Endothelial cell of umbilical vein (primary cell): ENCODE results near the gene CACNA1B. TPM values are rescaled to one million over a fixed set of nuclear protein-coding genes. Genes with fewer than 3 reads are reported as not detected.

Experiments
- BruUV-seq: library from RNA; stranded (reverse); fragments of 400-500 nt; replicated peaks from 2 replicates; lab custom pipeline; 2021; lab: Mats Ljungman, UMichigan
- CTCF ChIA-PET: fragments of 300-600, 350-600 bp; sonication (Branson Sonifier 250); formaldehyde crosslinking; loops from one replicate; lab custom pipeline; 2021; ENCODE audit warnings: antibody characterized with exemption, inconsistent platforms; lab: Charles Lee
- POLR2A ChIA-PET: fragments of 300-600, 350-600 bp; sonication (Branson Sonifier 250); formaldehyde crosslinking; loops from one replicate; lab custom pipeline; 2021; ENCODE audit warnings: antibody characterized with exemption, inconsistent platforms; lab: Charles Lee
- DNase-seq: peaks from one replicate; pipeline ENCODE4 v3.0.0-alpha.2; 2011; ENCODE audit warnings: low read depth, low spot score
- FAIRE-seq: peaks from 2 replicates; lab custom pipeline; 2011; peaks lifted over from hg19 to GRCh38; lab: Jason Lieb, UNC
- H2AFZ ChIP-seq: 2 replicates; pipeline ENCODE4 v1.6.0; 2012; ENCODE audit warnings: low read depth, low read length, control low read depth, inconsistent platforms
- H3K27ac ChIP-seq: 2 replicates; pipeline ENCODE4 v1.5.1; 2011; ENCODE audit warnings: low read depth, mild to moderate bottlenecking, control low read depth, low read length, moderate library complexity; ENCODE audit not compliant: insufficient read depth
- H3K27me3 ChIP-seq, 2 experiments: 2 replicates each; pipeline versions ENCODE4 v1.6.0 to v1.6.1; 2011; ENCODE audit warnings: low read length in 2 of 2, mixed read lengths in 1 of 2; ENCODE audit not compliant: control insufficient read depth in 2 of 2, insufficient read depth in 2 of 2
- H3K36me3 ChIP-seq, 2 experiments: 2 replicates in 1 of 2; 3 replicates in 1 of 2; pipeline ENCODE4 v1.5.1; 2011; ENCODE audit warnings: low read length in 2 of 2, mild to moderate bottlenecking in 1 of 2, moderate library complexity in 1 of 2; ENCODE audit not compliant: control insufficient read depth in 2 of 2, insufficient read depth in 2 of 2; ENCODE audit errors: extremely low read depth in 1 of 2
- H3K4me1 ChIP-seq: 3 replicates; pipeline ENCODE4 v1.5.1; 2011; ENCODE audit warnings: mild to moderate bottlenecking, low read length; ENCODE audit not compliant: control insufficient read depth, insufficient read depth; ENCODE audit errors: extremely low read depth
- H3K4me2 ChIP-seq: 2 replicates; pipeline ENCODE4 v1.6.1; 2011; ENCODE audit warnings: low read length, control low read depth, mixed read lengths; ENCODE audit not compliant: insufficient read depth
- H3K4me3 ChIP-seq, 3 experiments: fragments of 200-600 bp in 1 of 3; sonication (generic), shearing (Covaris generic) in 1 of 3; replicated peaks in 1 of 3; 2 replicates each; pipeline ENCODE4 v1.5.1; 2011 to 2016; ENCODE audit warnings: control low read depth in 3 of 3, low read length in 3 of 3, mild to moderate bottlenecking in 2 of 3, inconsistent platforms in 1 of 3, low read depth in 1 of 3, moderate library complexity in 1 of 3; ENCODE audit not compliant: insufficient read depth in 1 of 3
- H3K79me2 ChIP-seq: 2 replicates; pipeline ENCODE4 v1.6.0; 2012; ENCODE audit warnings: low read length, inconsistent platforms; ENCODE audit not compliant: control insufficient read depth, insufficient read depth
- H3K9ac ChIP-seq: replicated peaks from 2 replicates; pipeline ENCODE3; 2011; ENCODE audit warnings: low read length, control low read depth; ENCODE audit not compliant: insufficient read depth; ENCODE audit errors: extremely low read depth
- H3K9me1 ChIP-seq: replicated peaks from 3 replicates; pipeline ENCODE4 v1.6.0; 2011; ENCODE audit warnings: mild to moderate bottlenecking, low read length; ENCODE audit not compliant: control insufficient read depth, insufficient read depth; ENCODE audit errors: extremely low read depth
- H3K9me3 ChIP-seq: replicated peaks from 2 replicates; pipeline ENCODE4 v1.5.1; 2012; ENCODE audit warnings: low read length, inconsistent platforms; ENCODE audit not compliant: control insufficient read depth, insufficient read depth
- H4K20me1 ChIP-seq: replicated peaks from 2 replicates; pipeline ENCODE3; 2011; ENCODE audit warnings: mild to moderate bottlenecking, low read length; ENCODE audit not compliant: control insufficient read depth, insufficient read depth; ENCODE audit errors: extremely low read depth
- EZH2 ChIP-seq: IDR thresholded peaks from 2 replicates; pipeline ENCODE4 v1.6.1; 2012; ENCODE audit warnings: borderline replicate concordance, low read depth, mild to moderate bottlenecking, moderate library complexity, low read length, inconsistent platforms; ENCODE audit not compliant: severe bottlenecking
- FOS ChIP-seq: IDR thresholded peaks from 2 replicates; pipeline ENCODE4 v1.6.1; 2011; ENCODE audit warnings: mild to moderate bottlenecking, low read length, moderate library complexity, borderline replicate concordance; ENCODE audit not compliant: insufficient read depth
- GATA2 ChIP-seq: IDR thresholded peaks from 2 replicates; pipeline ENCODE4 v1.7.0; 2011; ENCODE audit warnings: low read depth, mild to moderate bottlenecking, moderate library complexity, mixed read lengths, low read length; ENCODE audit not compliant: insufficient read length, insufficient read depth
- JUN ChIP-seq: IDR thresholded peaks from 2 replicates; pipeline ENCODE4 v1.6.1; 2011; ENCODE audit warnings: borderline replicate concordance, low read depth; ENCODE audit not compliant: insufficient read length, insufficient read depth
- MYC ChIP-seq: IDR thresholded peaks from one replicate; pipeline ENCODE4 v1.6.1; 2011; ENCODE audit warnings: mild to moderate bottlenecking, low read depth, low read length
- POLR2A ChIP-seq: IDR thresholded peaks from 2 replicates; pipeline ENCODE4 v1.6.1; 2012; ENCODE audit warnings: low read depth, mild to moderate bottlenecking, control low read depth, low read length
- POLR2AphosphoS5 ChIP-seq: IDR thresholded peaks from 2 replicates; pipeline ENCODE4 v1.6.1; 2012; ENCODE audit warnings: low read depth, mild to moderate bottlenecking, control low read depth, low read length, moderate library complexity; ENCODE audit not compliant: insufficient read depth
- dilution Hi-C: fragments of 300-500 bp; cut with MboI; formaldehyde crosslinking; loops from one replicate; pipeline ENCODE4 v1.15.0; 2019; ENCODE audit warnings: low sequenced_read_pairs; ENCODE audit not compliant: extremely low pct_ligation_motif_present
- intact Hi-C: fragments of 100-400 bp; cut with micrococcal nuclease; formaldehyde crosslinking; loops from one replicate; pipeline ENCODE4 v1.10.0; 2022
- polyA plus RNA-seq, 4 experiments: library from polyadenylated mRNA; depleted of rRNA in 3 of 4; stranded (reverse) in 3 of 4; unstranded in 1 of 4; fragments of >200 nt; gene quantifications; 2 replicates each; pipeline versions ENCODE4 v1.2.1 to v1.2.3, GENCODE V29; 2011 to 2012; ENCODE audit warnings: missing spikeins in 1 of 4
- total RNA-seq: library from RNA; stranded (reverse); gene quantifications from 2 replicates; pipeline ENCODE4 v1.2.3, GENCODE V29; 2021
- TF ChIP-seq, protein P1 (sequence below): IDR thresholded peaks from 2 replicates; pipeline ENCODE4 v1.6.1; 2011; ENCODE audit not compliant: insufficient read depth, insufficient read length
- TF ChIP-seq, protein P2 (sequence below), 2 donors: IDR thresholded peaks; 1 replicate in 1 of 2; 2 replicates in 1 of 2; pipeline ENCODE4 v1.5.1; 2011; ENCODE audit warnings: low read length in 2 of 2, mild to moderate bottlenecking in 2 of 2, moderate library complexity in 2 of 2, control low read depth in 1 of 2, inconsistent platforms in 1 of 2, low read depth in 1 of 2; ENCODE audit not compliant: insufficient read depth in 1 of 2; ENCODE audit errors: extremely low read depth in 1 of 2

CACNA1B gene
- total and polyA plus RNA-seq, 2 donors (not counting 3 experiments of a cell fraction or from before 2014, with no cell fraction given), result 0.11 to 0.41 TPM

DNA sequence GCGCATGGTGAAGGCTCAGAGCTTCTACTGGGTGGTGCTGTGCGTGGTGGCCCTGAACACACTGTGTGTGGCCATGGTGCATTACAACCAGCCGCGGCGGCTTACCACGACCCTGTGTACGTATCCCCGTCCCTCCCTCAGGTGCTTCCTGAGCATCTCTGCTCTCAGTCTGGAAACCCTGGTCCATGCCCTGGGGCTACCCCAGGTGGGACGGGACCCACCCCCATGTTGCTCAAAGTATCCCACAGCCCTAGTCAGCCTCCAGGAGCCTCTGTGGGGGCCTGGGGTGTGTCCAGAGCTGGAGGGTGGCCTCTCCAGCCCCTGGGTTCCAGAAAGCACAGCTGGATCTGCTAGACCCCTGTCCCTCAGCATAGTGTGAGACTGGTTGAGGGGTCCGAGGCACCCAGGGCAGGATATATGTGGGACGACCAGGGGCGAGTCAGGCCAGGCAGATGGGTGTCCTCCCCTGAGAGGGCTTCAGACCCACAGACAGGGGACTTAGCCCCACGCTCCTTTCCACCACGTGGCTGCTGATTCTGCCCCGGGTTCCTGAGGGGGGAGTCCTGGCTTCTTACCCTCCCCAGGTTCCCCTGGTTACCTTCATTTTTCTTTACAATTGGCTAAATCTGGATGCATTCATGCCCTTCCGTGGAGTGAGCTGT lies 94.0 kb downstream of the CACNA1B start:
- Histone ChIP-seq H4K20me1 (no peaks in the 10 kb centered on the region), H3K9ac (no peak overlapping the region), H3K4me1 (no peaks in the 10 kb centered on the region), H3K27ac (no peak overlapping the region), H3K9me1 (no peaks in the 10 kb centered on the region), H3K9me3 (no peaks in the 10 kb centered on the region), H3K79me2 (no peaks in the 10 kb centered on the region), H3K4me3 (no peak overlapping the region), H3K27me3 (no peaks in the 10 kb centered on the region), H3K4me2 (no peak overlapping the region), H3K36me3 (no peaks in the 10 kb centered on the region), H2AFZ (no peak overlapping the region)
- BruUV-seq, result no TSS peak
- ChIA-PET CTCF (no interaction called here), POLR2A (no interaction called here)
- intact Hi-C loops, result no loop called here
- FAIRE-seq (no peak), DNase-seq (no peak)
- dilution Hi-C loops, result no loop called here
- TF ChIP-seq GATA2 (no peak), EZH2 (no peak), FOS (no peak), MYC (no peak), POLR2A (no peak), JUN (no peak), POLR2AphosphoS5 (no peak)
- TF ChIP-seq, protein P1, sequence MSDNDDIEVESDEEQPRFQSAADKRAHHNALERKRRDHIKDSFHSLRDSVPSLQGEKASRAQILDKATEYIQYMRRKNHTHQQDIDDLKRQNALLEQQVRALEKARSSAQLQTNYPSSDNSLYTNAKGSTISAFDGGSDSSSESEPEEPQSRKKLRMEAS, result no peak
- TF ChIP-seq, protein P2, sequence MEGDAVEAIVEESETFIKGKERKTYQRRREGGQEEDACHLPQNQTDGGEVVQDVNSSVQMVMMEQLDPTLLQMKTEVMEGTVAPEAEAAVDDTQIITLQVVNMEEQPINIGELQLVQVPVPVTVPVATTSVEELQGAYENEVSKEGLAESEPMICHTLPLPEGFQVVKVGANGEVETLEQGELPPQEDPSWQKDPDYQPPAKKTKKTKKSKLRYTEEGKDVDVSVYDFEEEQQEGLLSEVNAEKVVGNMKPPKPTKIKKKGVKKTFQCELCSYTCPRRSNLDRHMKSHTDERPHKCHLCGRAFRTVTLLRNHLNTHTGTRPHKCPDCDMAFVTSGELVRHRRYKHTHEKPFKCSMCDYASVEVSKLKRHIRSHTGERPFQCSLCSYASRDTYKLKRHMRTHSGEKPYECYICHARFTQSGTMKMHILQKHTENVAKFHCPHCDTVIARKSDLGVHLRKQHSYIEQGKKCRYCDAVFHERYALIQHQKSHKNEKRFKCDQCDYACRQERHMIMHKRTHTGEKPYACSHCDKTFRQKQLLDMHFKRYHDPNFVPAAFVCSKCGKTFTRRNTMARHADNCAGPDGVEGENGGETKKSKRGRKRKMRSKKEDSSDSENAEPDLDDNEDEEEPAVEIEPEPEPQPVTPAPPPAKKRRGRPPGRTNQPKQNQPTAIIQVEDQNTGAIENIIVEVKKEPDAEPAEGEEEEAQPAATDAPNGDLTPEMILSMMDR (IDR thresholded peaks at IDR 0.05; ENCODE audit: extremely low read depth in 1 of 2, insufficient read depth in 1 of 2, low read depth in 1 of 2, low read length in 2 of 2), result no peak
